Measurements from ENCODE around the gene DNER. TPM values are rescaled to one million over a fixed set of nuclear protein-coding genes. Genes with fewer than 3 reads are reported as not detected.

The DNER gene
- total and polyA plus RNA-seq, 2 donors from 2014 or later = 16.5 to 21.9 TPM

DNA sequence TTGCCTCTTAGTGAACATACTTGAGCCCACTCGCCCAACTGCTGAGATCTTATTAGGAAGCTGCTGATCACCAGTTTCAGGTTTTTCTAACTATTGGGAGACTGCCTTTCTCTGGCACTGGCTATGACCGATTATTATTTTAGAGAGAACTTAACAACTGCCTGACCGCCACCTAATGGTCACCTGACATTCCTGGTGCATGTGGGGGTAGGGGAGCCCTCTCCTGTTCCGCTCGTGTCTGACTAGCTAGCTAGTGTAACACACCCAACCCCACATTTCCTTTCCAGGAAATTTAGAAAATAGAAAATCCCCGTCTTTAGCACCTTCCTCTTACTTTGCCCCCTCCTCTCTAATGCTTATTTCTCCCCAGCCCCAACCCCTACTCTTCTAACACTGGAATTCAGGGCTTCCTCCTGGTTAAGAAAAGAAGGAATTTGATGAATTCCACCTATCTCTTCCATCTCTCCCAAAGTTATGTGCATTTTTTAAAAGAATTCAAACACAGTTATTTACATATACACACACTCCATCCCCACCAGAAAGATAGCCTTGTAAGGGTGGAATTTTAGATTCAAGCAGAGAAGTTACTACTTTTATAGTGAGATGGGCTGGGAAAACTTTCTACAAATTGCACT is 19.4 kb upstream of the DNER start:
- peaks cover 0 to 7% (median 3%) of the 10 kb centered on the region in 3 donors for H3K9me3 ChIP-seq (ENCODE audit: control insufficient read depth in 2 of 3, insufficient read depth in 1 of 3, low read length in 3 of 3)
- no peak overlapping the region for H3K27ac ChIP-seq (ENCODE audit: low read depth in 2 of 2, low read length in 2 of 2)
- intact Hi-C loops (cut with DNase I) = no loop called here
- H3K27me3 ChIP-seq (ENCODE audit: control insufficient read depth, insufficient read depth, low read length) = no peaks in the 10 kb centered on the region
- H3K9ac ChIP-seq (ENCODE audit: low read length in 3 of 3) = no peak overlapping the region
- TF ChIP-seq, protein P1, sequence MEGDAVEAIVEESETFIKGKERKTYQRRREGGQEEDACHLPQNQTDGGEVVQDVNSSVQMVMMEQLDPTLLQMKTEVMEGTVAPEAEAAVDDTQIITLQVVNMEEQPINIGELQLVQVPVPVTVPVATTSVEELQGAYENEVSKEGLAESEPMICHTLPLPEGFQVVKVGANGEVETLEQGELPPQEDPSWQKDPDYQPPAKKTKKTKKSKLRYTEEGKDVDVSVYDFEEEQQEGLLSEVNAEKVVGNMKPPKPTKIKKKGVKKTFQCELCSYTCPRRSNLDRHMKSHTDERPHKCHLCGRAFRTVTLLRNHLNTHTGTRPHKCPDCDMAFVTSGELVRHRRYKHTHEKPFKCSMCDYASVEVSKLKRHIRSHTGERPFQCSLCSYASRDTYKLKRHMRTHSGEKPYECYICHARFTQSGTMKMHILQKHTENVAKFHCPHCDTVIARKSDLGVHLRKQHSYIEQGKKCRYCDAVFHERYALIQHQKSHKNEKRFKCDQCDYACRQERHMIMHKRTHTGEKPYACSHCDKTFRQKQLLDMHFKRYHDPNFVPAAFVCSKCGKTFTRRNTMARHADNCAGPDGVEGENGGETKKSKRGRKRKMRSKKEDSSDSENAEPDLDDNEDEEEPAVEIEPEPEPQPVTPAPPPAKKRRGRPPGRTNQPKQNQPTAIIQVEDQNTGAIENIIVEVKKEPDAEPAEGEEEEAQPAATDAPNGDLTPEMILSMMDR (IDR thresholded peaks at IDR 0.05; ENCODE audit: borderline replicate concordance, extremely low read depth, insufficient read depth) = no peak
- no peaks in the 10 kb centered on the region for H3K4me1 ChIP-seq (ENCODE audit: control insufficient read depth in 2 of 3, insufficient read depth in 2 of 3, low read depth in 1 of 3, low read length in 3 of 3)
- no peak for DNase-seq
- FAIRE-seq = no peak
- H3K4me3 ChIP-seq (ENCODE audit: low read length in 3 of 3) = no peak overlapping the region
- H3K36me3 ChIP-seq (ENCODE audit: control insufficient read depth in 2 of 3, insufficient read depth in 3 of 3, low read length in 3 of 3) = no peaks in the 10 kb centered on the region

DNA sequence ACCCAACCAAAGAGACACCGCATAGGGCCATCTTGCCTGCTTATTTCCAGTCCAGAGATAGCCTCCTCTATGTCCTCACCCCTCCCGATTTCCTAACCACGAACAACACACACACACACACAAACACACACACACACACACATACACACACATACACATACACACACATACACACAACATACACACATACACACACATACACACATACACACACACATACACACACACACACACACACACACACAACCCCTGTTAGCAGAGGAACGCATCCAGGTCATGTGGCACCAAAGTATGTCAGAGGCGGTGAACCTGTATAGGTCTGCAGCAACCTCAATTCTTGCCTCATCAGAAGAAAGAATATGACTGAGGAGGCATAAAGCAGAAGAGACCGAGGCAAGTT is 18.5 kb upstream of the DNER start:
- Histone ChIP-seq H3K4me3 (ENCODE audit: low read length in 3 of 3) (no peak overlapping the region), H3K9me3 (ENCODE audit: control insufficient read depth in 2 of 3, insufficient read depth in 1 of 3, low read length in 3 of 3) (peaks cover 0 to 3% (median 1%) of the 10 kb centered on the region in 3 donors), H3K4me1 (ENCODE audit: control insufficient read depth in 2 of 3, insufficient read depth in 2 of 3, low read depth in 1 of 3, low read length in 3 of 3) (no peaks in the 10 kb centered on the region), H3K27ac (ENCODE audit: low read depth in 2 of 2, low read length in 2 of 2) (no peak overlapping the region), H3K36me3 (ENCODE audit: control insufficient read depth in 2 of 3, insufficient read depth in 3 of 3, low read length in 3 of 3) (no peaks in the 10 kb centered on the region), H3K9ac (ENCODE audit: low read length in 3 of 3) (no peak overlapping the region), H3K27me3 (ENCODE audit: control insufficient read depth, insufficient read depth, low read length) (no peaks in the 10 kb centered on the region)
- intact Hi-C loops (cut with DNase I) = no loop called here
- TF ChIP-seq, protein P1 (IDR thresholded peaks at IDR 0.05; ENCODE audit: borderline replicate concordance, extremely low read depth, insufficient read depth) = no peak
- no peak for FAIRE-seq
- DNase-seq = no peak

DNA sequence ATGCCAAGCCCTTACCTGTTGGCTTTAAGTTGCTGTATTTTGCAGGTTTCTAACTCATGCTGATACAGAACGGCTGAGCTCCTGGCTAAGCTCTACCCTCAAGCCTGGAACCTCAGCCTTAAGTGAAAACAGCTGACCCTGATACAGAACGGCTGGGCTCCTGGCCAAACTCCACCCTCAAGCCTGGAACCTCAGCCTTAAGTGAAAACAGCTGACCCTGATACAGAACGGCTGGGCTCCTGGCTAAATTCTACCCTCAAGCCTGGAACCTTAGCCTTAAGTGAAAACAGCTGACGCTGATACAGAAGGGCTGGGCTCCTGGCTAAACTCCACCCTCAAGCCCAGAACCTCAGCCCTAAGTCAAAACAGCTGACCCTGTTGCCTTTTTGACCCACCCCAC is 17.6 kb upstream of the DNER start:
- Histone ChIP-seq H3K9me3 (ENCODE audit: control insufficient read depth in 2 of 3, insufficient read depth in 1 of 3, low read length in 3 of 3) (no peaks in the 10 kb centered on the region), H3K27ac (ENCODE audit: low read depth in 2 of 2, low read length in 2 of 2) (no peak overlapping the region), H3K4me3 (ENCODE audit: low read length in 3 of 3) (no peak overlapping the region), H3K4me1 (ENCODE audit: control insufficient read depth in 2 of 3, insufficient read depth in 2 of 3, low read depth in 1 of 3, low read length in 3 of 3) (no peaks in the 10 kb centered on the region), H3K9ac (ENCODE audit: low read length in 3 of 3) (no peak overlapping the region), H3K36me3 (ENCODE audit: control insufficient read depth in 2 of 3, insufficient read depth in 3 of 3, low read length in 3 of 3) (no peaks in the 10 kb centered on the region), H3K27me3 (ENCODE audit: control insufficient read depth, insufficient read depth, low read length) (no peaks in the 10 kb centered on the region)
- DNase-seq = no peak
- intact Hi-C loops (cut with DNase I) = no loop called here
- TF ChIP-seq, protein P1 (IDR thresholded peaks at IDR 0.05; ENCODE audit: borderline replicate concordance, extremely low read depth, insufficient read depth) = no peak
- FAIRE-seq = no peak

DNA sequence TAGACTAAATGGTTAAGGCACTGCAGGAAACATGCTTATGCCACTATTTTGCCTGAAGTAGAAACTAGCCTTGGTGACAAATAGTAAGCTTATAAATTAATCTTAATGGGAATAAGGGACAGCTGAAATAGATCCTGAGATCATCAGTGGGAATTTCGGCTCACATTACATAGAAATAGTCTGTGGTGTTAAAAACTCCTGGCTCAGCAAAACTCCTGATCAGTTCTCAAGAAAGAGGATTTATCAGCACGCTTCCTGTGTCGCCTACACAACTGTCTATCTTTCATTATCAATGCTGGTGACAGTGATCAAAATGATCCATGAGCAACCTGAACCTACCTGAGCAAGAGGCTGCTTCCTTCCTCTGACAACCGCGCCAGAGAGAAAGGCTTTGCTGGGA is 17.0 kb upstream of the DNER start:
- FAIRE-seq = no peak
- intact Hi-C loops (cut with DNase I) = no loop called here

More for the DNA sequence above, 17.0 kb upstream of the DNER start:
- Histone ChIP-seq H3K4me3 (ENCODE audit: low read length in 3 of 3) (no peak overlapping the region), H3K27ac (ENCODE audit: low read depth in 2 of 2, low read length in 2 of 2) (no peak overlapping the region), H3K36me3 (ENCODE audit: control insufficient read depth in 2 of 3, insufficient read depth in 3 of 3, low read length in 3 of 3) (no peaks in the 10 kb centered on the region), H3K27me3 (ENCODE audit: control insufficient read depth, insufficient read depth, low read length) (no peaks in the 10 kb centered on the region), H3K4me1 (ENCODE audit: control insufficient read depth in 2 of 3, insufficient read depth in 2 of 3, low read depth in 1 of 3, low read length in 3 of 3) (no peaks in the 10 kb centered on the region), H3K9ac (ENCODE audit: low read length in 3 of 3) (no peak overlapping the region), H3K9me3 (ENCODE audit: control insufficient read depth in 2 of 3, insufficient read depth in 1 of 3, low read length in 3 of 3) (no peaks in the 10 kb centered on the region)
- TF ChIP-seq, protein P1 (IDR thresholded peaks at IDR 0.05; ENCODE audit: borderline replicate concordance, extremely low read depth, insufficient read depth) = no peak
- no peak for DNase-seq

All from kidney (tissue), 14 donors.